ENCODE data around the gene ATP5PB. TPM values are rescaled to one million over a fixed set of nuclear protein-coding genes. Genes with fewer than 3 reads are reported as not detected.

ATP5PB gene
- total RNA-seq, 1 donor from 2014 or later = 142 TPM

- intact Hi-C loops (cut with DNase I) = no loop called here
- H3K4me3 ChIP-seq = no peak overlapping the region
- no peaks in the 10 kb centered on the region for H3K4me1 ChIP-seq
- H3K27me3 ChIP-seq = no peaks in the 10 kb centered on the region
- no peak overlapping the region for H3K27ac ChIP-seq
- no peaks in the 10 kb centered on the region for H3K9me3 ChIP-seq
- TF ChIP-seq POLR2AphosphoS5 (IDR thresholded peaks at IDR 0.05; ENCODE audit: insufficient read depth in 1 of 2, low read depth in 1 of 2) (no peak), POLR2A (IDR thresholded peaks at IDR 0.05) (no peak)
- TF ChIP-seq, protein P1, sequence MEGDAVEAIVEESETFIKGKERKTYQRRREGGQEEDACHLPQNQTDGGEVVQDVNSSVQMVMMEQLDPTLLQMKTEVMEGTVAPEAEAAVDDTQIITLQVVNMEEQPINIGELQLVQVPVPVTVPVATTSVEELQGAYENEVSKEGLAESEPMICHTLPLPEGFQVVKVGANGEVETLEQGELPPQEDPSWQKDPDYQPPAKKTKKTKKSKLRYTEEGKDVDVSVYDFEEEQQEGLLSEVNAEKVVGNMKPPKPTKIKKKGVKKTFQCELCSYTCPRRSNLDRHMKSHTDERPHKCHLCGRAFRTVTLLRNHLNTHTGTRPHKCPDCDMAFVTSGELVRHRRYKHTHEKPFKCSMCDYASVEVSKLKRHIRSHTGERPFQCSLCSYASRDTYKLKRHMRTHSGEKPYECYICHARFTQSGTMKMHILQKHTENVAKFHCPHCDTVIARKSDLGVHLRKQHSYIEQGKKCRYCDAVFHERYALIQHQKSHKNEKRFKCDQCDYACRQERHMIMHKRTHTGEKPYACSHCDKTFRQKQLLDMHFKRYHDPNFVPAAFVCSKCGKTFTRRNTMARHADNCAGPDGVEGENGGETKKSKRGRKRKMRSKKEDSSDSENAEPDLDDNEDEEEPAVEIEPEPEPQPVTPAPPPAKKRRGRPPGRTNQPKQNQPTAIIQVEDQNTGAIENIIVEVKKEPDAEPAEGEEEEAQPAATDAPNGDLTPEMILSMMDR (IDR thresholded peaks at IDR 0.05) = no peak
- H3K36me3 ChIP-seq = peaks cover 0 to 50% of the 10 kb centered on the region in 2 donors
- no peak for DNase-seq (ENCODE audit: extremely low spot score in 2 of 2)
These were observed 20.3 kb downstream of the ATP5PB start for GRCh38 chr1:111469539-111469938.

GRCh38 chr1:111470596-111470995, 21.3 kb downstream of the ATP5PB start:
- Histone ChIP-seq H3K4me1 (no peaks in the 10 kb centered on the region), H3K27ac (no peak overlapping the region), H3K27me3 (no peaks in the 10 kb centered on the region), H3K4me3 (no peak overlapping the region), H3K36me3 (peaks cover 0 to 46% of the 10 kb centered on the region in 2 donors), H3K9me3 (no peaks in the 10 kb centered on the region)
- no peak for DNase-seq (ENCODE audit: extremely low spot score in 2 of 2)
- TF ChIP-seq POLR2AphosphoS5 (IDR thresholded peaks at IDR 0.05; ENCODE audit: insufficient read depth in 1 of 2, low read depth in 1 of 2) (no peak), POLR2A (IDR thresholded peaks at IDR 0.05) (no peak)
- TF ChIP-seq, protein P1 (IDR thresholded peaks at IDR 0.05) = no peak
- intact Hi-C loops (cut with DNase I) = no loop called here

GRCh38 chr1:111471012-111471411, 21.7 kb downstream of the ATP5PB start:
- Histone ChIP-seq H3K4me1 (peaks cover 3% of the 10 kb centered on the region), H3K9me3 (no peaks in the 10 kb centered on the region), H3K4me3 (no peak overlapping the region), H3K36me3 (peaks cover 0 to 42% of the 10 kb centered on the region in 2 donors), H3K27ac (no peak overlapping the region), H3K27me3 (no peaks in the 10 kb centered on the region)
- TF ChIP-seq, protein P1 (IDR thresholded peaks at IDR 0.05) = no peak
- TF ChIP-seq POLR2AphosphoS5 (IDR thresholded peaks at IDR 0.05; ENCODE audit: insufficient read depth in 1 of 2, low read depth in 1 of 2) (no peak), POLR2A (IDR thresholded peaks at IDR 0.05) (no peak)
- no peak for DNase-seq (ENCODE audit: extremely low spot score in 2 of 2)
- intact Hi-C loops (cut with DNase I) = no loop called here

- no peaks in the 10 kb centered on the region for H3K27me3 ChIP-seq
- TF ChIP-seq, protein P1 (IDR thresholded peaks at IDR 0.05) = no peak
- no peak for TF ChIP-seq POLR2AphosphoS5 (IDR thresholded peaks at IDR 0.05; ENCODE audit: insufficient read depth in 1 of 2, low read depth in 1 of 2)
- TF ChIP-seq POLR2A (IDR thresholded peaks at IDR 0.05) = no peak
- peaks cover 0 to 39% of the 10 kb centered on the region in 2 donors for H3K36me3 ChIP-seq
- H3K9me3 ChIP-seq = no peaks in the 10 kb centered on the region
- peaks cover 5% of the 10 kb centered on the region for H3K4me1 ChIP-seq
- H3K4me3 ChIP-seq = no peak overlapping the region
- no peak overlapping the region for H3K27ac ChIP-seq
- intact Hi-C loops (cut with DNase I) = no loop called here
- no peak for DNase-seq (ENCODE audit: extremely low spot score in 2 of 2)
These were observed 22.3 kb downstream of the ATP5PB start for GRCh38 chr1:111471538-111471937.

DNA sequence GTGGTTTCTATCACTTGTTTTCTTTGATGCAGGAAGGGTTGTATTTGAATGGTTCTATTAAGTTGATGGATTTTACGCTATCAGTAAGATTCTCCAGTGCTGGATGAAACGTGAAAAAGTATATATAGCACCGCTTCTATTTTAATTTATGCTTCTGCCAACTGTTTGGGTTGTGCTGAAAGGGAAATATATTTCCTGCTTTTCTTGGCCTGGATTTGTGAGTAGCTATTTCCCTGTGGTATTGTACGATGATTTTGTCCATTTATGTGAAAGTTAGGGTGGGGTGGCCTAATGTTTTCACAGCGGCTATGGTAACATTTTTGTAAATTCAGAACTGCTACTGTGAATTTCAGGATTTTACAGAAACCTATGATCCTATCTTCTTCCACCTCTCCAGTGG, 24.8 kb downstream of the ATP5PB start:
- Histone ChIP-seq H3K27me3 (no peaks in the 10 kb centered on the region), H3K4me1 (peaks cover 5% of the 10 kb centered on the region), H3K36me3 (peaks cover 0 to 16% of the 10 kb centered on the region in 2 donors), H3K27ac (peak overlapping the region; percentile 33), H3K9me3 (no peaks in the 10 kb centered on the region), H3K4me3 (peak overlapping the region in 1 of 2 donors; percentile 0)
- no peak for DNase-seq (ENCODE audit: extremely low spot score in 2 of 2)
- intact Hi-C loops (cut with DNase I) = no loop called here
- TF ChIP-seq POLR2A (IDR thresholded peaks at IDR 0.05) (no peak), POLR2AphosphoS5 (IDR thresholded peaks at IDR 0.05; ENCODE audit: insufficient read depth in 1 of 2, low read depth in 1 of 2) (no peak)
- TF ChIP-seq, protein P1 (IDR thresholded peaks at IDR 0.05) = no peak

Measured in vagina (tissue), 2 donors.